IMR-90 (cell line): ENCODE data around the gene MAGEA12.

ENCODE experiments used
- BHLHE40 ChIP-seq: fragments of 150-350 bp; IDR thresholded peaks from 2 replicates; pipeline ENCODE4 v1.6.1; 2016; ENCODE audit warnings: mild to moderate bottlenecking, low read depth, low read length
- CEBPB ChIP-seq: IDR thresholded peaks from 2 replicates; pipeline ENCODE4 v1.6.1; 2012; ENCODE audit warnings: low read depth, low read length, improper control_type of control experiment
- CTCF ChIP-seq: conservative IDR thresholded peaks from 2 replicates; pipeline ENCODE4 v1.5.1; 2012; ENCODE audit warnings: mild to moderate bottlenecking, low read depth, low read length, improper control_type of control experiment
- MAZ ChIP-seq: IDR thresholded peaks from 2 replicates; pipeline ENCODE4 v1.6.1; 2012; ENCODE audit warnings: low read depth, mild to moderate bottlenecking, low read length, improper control_type of control experiment, moderate library complexity, borderline replicate concordance
- MXI1 ChIP-seq: IDR thresholded peaks from 2 replicates; pipeline ENCODE4 v1.6.1; 2012; ENCODE audit warnings: low read depth, mild to moderate bottlenecking, low read length, moderate library complexity, borderline replicate concordance
- NFE2L2 ChIP-seq: fragments of 150-350 bp; IDR thresholded peaks from 2 replicates; pipeline ENCODE4 v1.6.1; 2016; ENCODE audit warnings: low read depth, mild to moderate bottlenecking, low read length
- POLR2A ChIP-seq: IDR thresholded peaks from 2 replicates; pipeline ENCODE4 v1.6.1; 2012; ENCODE audit warnings: mild to moderate bottlenecking, low read depth, low read length
- RAD21 ChIP-seq: IDR thresholded peaks from 2 replicates; pipeline ENCODE4 v1.6.1; 2012; ENCODE audit warnings: low read length, improper control_type of control experiment
- RFX5 ChIP-seq: IDR thresholded peaks from 2 replicates; pipeline ENCODE4 v1.8.0; 2012; ENCODE audit warnings: low read depth, mild to moderate bottlenecking, low read length, moderate library complexity

- TF ChIP-seq POLR2A (no peak), NFE2L2 (no peak), CTCF (no peak), RAD21 (no peak), MAZ (no peak), RFX5 (no peak), CEBPB (no peak), BHLHE40 (no peak), MXI1 (no peak)
Measured at GRCh38 chrX:152735101-152735500, 1.5 kb downstream of the MAGEA12 start.
